ENCODE data around the gene ROBO1.

- TF ChIP-seq CTCF (IDR thresholded peaks at IDR 0.05), result no peak
- TF ChIP-seq POLR2A (IDR thresholded peaks at IDR 0.05), result no peak
Observed at GRCh38 chr3:78683284-78683683, 1084.5 kb downstream of the ROBO1 start.

All from thyroid gland (tissue), 4 donors.